ENCODE measurements around the gene AIMP2. TPM values are rescaled to one million over a fixed set of nuclear protein-coding genes. Genes with fewer than 3 reads are reported as not detected.
"Not testable (repeated sequence)": the region's sequence is repeated elsewhere in the genome, so short reads cannot be mapped to it uniquely, and the experiment has no call there.

The AIMP2 gene
- total and polyA plus RNA-seq, 2 of the 8 experiments (the other 6 are each of a cell fraction or from before 2014, with no cell fraction given) = 85.6 to 99.0 TPM

DNA sequence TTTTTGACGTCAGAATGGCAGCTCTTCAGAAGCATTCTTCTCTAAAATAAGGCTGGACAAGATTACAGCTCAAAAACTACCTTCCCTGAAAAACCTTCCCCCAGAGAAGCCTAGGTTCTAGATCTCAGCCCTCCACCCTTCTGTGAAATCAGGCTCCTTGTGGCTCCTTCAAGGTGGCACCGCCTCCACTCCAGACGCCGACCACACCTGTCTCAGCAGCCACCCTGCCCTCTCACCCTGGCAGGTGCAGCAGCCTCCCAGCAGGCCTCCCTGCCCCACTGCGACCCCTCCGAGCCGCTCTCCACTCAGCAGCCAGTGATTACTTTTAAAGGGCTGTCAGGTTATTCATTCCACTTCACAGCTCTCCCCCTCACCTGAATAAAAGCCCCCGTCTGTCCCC is 35.5 kb upstream of the AIMP2 start:
- H2BK20ac ChIP-seq (ENCODE audit: low read length); H2AK5ac ChIP-seq (ENCODE audit: low read depth, low read length); H3K56ac ChIP-seq (replicated peaks; ENCODE audit: insufficient read length, low read depth, low read length); H3K9ac ChIP-seq (replicated peaks in 1 of 4; ENCODE audit: extremely low read depth in 1 of 4, low read depth in 3 of 4, low read length in 3 of 4); H3K4me1 ChIP-seq (replicated peaks in 1 of 4; ENCODE audit: control insufficient read depth in 3 of 4, insufficient read depth in 4 of 4, low read length in 3 of 4); H3K4me3 ChIP-seq (ENCODE audit: extremely low read depth in 1 of 4, insufficient read depth in 2 of 4, low read depth in 3 of 4, low read length in 4 of 4); H2BK120ac ChIP-seq (replicated peaks; ENCODE audit: low read depth, low read length); FAIRE-seq; DNase-seq (ENCODE audit: low read depth in 1 of 2, low spot score in 2 of 2); H3K27me3 ChIP-seq (replicated peaks in 1 of 4; ENCODE audit: control insufficient read depth in 3 of 4, extremely low read depth in 1 of 4, insufficient read depth in 3 of 4, low read length in 3 of 4); POLR2A ChIA-PET (ENCODE audit: partially characterized antibody); H2BK15ac ChIP-seq (ENCODE audit: low read length); H2BK5ac ChIP-seq (ENCODE audit: low read depth, low read length); H3K9me3 ChIP-seq (ENCODE audit: insufficient read depth in 2 of 2, low read depth in 1 of 2, low read length in 1 of 2); H4K91ac ChIP-seq (replicated peaks; ENCODE audit: insufficient read length, low read length); H3K4me2 ChIP-seq (ENCODE audit: insufficient read depth in 1 of 2, low read depth in 2 of 2, low read length in 2 of 2); CTCF ChIA-PET (ENCODE audit: partially characterized antibody); H2BK12ac ChIP-seq (ENCODE audit: low read depth, low read length); H3K79me1 ChIP-seq (ENCODE audit: low read depth, low read length); H3K23me2 ChIP-seq (ENCODE audit: low read depth, low read length); H3K27ac ChIP-seq (ENCODE audit: low read depth, low read length); H4K20me1 ChIP-seq (replicated peaks in 1 of 2; ENCODE audit: control insufficient read depth in 1 of 2, insufficient read depth in 2 of 2, low read length in 2 of 2); H3K23ac ChIP-seq (ENCODE audit: insufficient read length); H4K8ac ChIP-seq (ENCODE audit: extremely low read depth, insufficient read depth, low read length); H4K5ac ChIP-seq (ENCODE audit: insufficient read length, low read depth, low read length); H3K14ac ChIP-seq (ENCODE audit: insufficient read length); H3K4ac ChIP-seq (replicated peaks; ENCODE audit: insufficient read length, low read depth, low read length); H2AFZ ChIP-seq (ENCODE audit: low read length); H3K36me3 ChIP-seq (ENCODE audit: control insufficient read depth in 2 of 4, insufficient read depth in 4 of 4, low read length in 3 of 4); H3K18ac ChIP-seq (ENCODE audit: extremely low read depth, low read length); H3K79me2 ChIP-seq (ENCODE audit: control insufficient read depth in 1 of 2, insufficient read depth in 2 of 2, low read length in 2 of 2): not testable (repeated sequence)
- no CpG with 5 or more reads among the region's 8 CpGs for WGBS, 2 experiments (ENCODE audit: extremely low coverage in 1 of 2, insufficient coverage in 1 of 2, insufficient read length in 1 of 2, insufficient replicate concordance in 2 of 2, low coverage in 1 of 2, low lambda C conversion rate in 2 of 2, missing lambda C conversion rate in 1 of 2)

DNA sequence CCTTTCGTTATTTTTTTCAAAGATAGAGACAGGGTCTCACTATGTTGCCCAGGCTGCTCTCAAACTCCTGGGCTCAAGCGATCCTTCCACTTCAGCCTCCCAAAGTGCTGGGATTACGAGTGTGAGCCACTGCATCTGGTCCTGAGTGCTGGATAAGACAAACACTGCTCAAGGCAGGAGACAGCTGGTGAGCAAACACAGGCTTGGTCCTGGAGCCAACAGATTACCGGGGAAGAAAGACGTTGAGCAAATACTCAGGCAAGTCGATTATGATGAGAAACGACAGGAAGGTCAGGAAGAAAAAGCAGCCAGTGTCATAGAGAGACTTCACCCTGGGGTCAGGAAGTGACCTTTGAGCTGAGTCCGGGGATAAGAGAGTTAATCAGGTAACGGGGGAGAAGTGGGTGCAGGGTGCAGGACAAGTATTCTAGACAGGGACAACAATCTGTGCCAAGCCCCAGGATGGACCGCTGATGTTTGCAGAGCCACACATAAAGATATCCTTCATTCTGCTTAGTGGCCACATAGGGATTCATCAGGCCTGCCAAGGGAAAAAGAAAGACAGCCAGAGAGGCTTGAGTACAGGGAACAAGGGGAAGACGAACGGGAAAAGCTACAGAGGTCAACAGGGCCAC is 29.3 kb upstream of the AIMP2 start:
- POLR2A ChIA-PET (ENCODE audit: partially characterized antibody) = interaction anchor here (0.6 kb wide), 1 partner anchor 10 kb away, joined by 3 read pairs; no protein-coding TSS in a partner anchor
- not testable (repeated sequence) for H4K20me1 ChIP-seq (replicated peaks in 1 of 2; ENCODE audit: control insufficient read depth in 1 of 2, insufficient read depth in 2 of 2, low read length in 2 of 2); H2BK20ac ChIP-seq (ENCODE audit: low read length); DNase-seq (ENCODE audit: low read depth in 1 of 2, low spot score in 2 of 2); H4K5ac ChIP-seq (ENCODE audit: insufficient read length, low read depth, low read length); H3K79me2 ChIP-seq (ENCODE audit: control insufficient read depth in 1 of 2, insufficient read depth in 2 of 2, low read length in 2 of 2); H4K91ac ChIP-seq (replicated peaks; ENCODE audit: insufficient read length, low read length); H2BK120ac ChIP-seq (replicated peaks; ENCODE audit: low read depth, low read length); H3K23me2 ChIP-seq (ENCODE audit: low read depth, low read length); H3K18ac ChIP-seq (ENCODE audit: extremely low read depth, low read length); H3K4me2 ChIP-seq (ENCODE audit: insufficient read depth in 1 of 2, low read depth in 2 of 2, low read length in 2 of 2); FAIRE-seq; H3K27me3 ChIP-seq (replicated peaks in 1 of 4; ENCODE audit: control insufficient read depth in 3 of 4, extremely low read depth in 1 of 4, insufficient read depth in 3 of 4, low read length in 3 of 4); H3K4me1 ChIP-seq (replicated peaks in 1 of 4; ENCODE audit: control insufficient read depth in 3 of 4, insufficient read depth in 4 of 4, low read length in 3 of 4); H4K8ac ChIP-seq (ENCODE audit: extremely low read depth, insufficient read depth, low read length); H3K4me3 ChIP-seq (ENCODE audit: extremely low read depth in 1 of 4, insufficient read depth in 2 of 4, low read depth in 3 of 4, low read length in 4 of 4); H3K9me3 ChIP-seq (ENCODE audit: insufficient read depth in 2 of 2, low read depth in 1 of 2, low read length in 1 of 2); H2AFZ ChIP-seq (ENCODE audit: low read length); H3K27ac ChIP-seq (ENCODE audit: low read depth, low read length); H3K36me3 ChIP-seq (ENCODE audit: control insufficient read depth in 2 of 4, insufficient read depth in 4 of 4, low read length in 3 of 4); H2BK15ac ChIP-seq (ENCODE audit: low read length); H3K4ac ChIP-seq (replicated peaks; ENCODE audit: insufficient read length, low read depth, low read length); H2BK12ac ChIP-seq (ENCODE audit: low read depth, low read length); H3K79me1 ChIP-seq (ENCODE audit: low read depth, low read length); H2AK5ac ChIP-seq (ENCODE audit: low read depth, low read length); H3K23ac ChIP-seq (ENCODE audit: insufficient read length); H2BK5ac ChIP-seq (ENCODE audit: low read depth, low read length); H3K14ac ChIP-seq (ENCODE audit: insufficient read length); H3K9ac ChIP-seq (replicated peaks in 1 of 4; ENCODE audit: extremely low read depth in 1 of 4, low read depth in 3 of 4, low read length in 3 of 4); H3K56ac ChIP-seq (replicated peaks; ENCODE audit: insufficient read length, low read depth, low read length)
- WGBS, 2 experiments (ENCODE audit: extremely low coverage in 1 of 2, insufficient coverage in 1 of 2, insufficient read length in 1 of 2, insufficient replicate concordance in 2 of 2, low coverage in 1 of 2, low lambda C conversion rate in 2 of 2, missing lambda C conversion rate in 1 of 2) = 100% methylated on average over 1 of the region's 12 CpGs; no CpG with 5 or more reads in 1 of the 2 experiments
- CTCF ChIA-PET (ENCODE audit: partially characterized antibody) = interaction anchor here (0.7 kb wide), 1 partner anchor 161 kb away, joined by 3 read pairs; no protein-coding TSS in a partner anchor

Data from H1 (cell line).